ENCODE data around the gene KIF25.

DNA sequence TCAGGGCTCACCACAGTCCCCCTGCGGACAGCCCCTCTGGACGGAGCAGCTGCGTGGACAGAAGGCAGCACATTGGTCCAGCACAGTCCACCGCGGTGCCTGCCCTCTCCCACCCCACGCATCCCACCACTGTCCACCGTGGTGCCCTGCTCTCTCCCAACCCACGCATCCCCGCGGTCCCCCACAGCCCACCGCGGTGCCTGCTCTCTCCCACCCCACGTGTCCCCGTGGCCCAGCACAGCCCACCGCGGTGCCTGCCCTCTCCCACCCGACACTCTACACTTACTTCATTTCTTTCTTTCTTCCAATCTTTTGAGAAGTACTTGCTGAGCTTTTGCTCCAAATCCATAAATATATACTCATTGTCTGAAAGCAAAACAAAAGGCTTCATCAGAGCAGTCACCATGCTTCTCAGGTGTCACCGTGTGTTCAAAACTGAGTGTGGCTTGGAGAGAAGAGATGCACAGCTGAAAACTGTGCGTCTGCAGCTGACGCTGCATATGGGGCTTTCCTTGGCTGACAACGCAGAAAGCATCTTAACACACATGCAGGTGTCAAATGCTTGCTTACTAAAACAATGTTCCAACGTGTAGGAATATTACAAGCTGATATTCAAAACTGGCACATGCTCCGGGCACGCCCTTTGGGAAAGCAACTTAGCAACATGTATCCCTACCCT is 69.7 kb downstream of the KIF25 start:
- TF ChIP-seq, protein P1, sequence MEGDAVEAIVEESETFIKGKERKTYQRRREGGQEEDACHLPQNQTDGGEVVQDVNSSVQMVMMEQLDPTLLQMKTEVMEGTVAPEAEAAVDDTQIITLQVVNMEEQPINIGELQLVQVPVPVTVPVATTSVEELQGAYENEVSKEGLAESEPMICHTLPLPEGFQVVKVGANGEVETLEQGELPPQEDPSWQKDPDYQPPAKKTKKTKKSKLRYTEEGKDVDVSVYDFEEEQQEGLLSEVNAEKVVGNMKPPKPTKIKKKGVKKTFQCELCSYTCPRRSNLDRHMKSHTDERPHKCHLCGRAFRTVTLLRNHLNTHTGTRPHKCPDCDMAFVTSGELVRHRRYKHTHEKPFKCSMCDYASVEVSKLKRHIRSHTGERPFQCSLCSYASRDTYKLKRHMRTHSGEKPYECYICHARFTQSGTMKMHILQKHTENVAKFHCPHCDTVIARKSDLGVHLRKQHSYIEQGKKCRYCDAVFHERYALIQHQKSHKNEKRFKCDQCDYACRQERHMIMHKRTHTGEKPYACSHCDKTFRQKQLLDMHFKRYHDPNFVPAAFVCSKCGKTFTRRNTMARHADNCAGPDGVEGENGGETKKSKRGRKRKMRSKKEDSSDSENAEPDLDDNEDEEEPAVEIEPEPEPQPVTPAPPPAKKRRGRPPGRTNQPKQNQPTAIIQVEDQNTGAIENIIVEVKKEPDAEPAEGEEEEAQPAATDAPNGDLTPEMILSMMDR (conservative IDR thresholded peaks at IDR 0.05 in 1 of 2, IDR thresholded peaks at IDR 0.05 in 1 of 2; ENCODE audit: extremely low read depth in 1 of 2, insufficient read depth in 1 of 2, low read depth in 1 of 2, low read length in 2 of 2) = no peak
- TF ChIP-seq EZH2 (IDR thresholded peaks at IDR 0.05; ENCODE audit: borderline replicate concordance, low read length) = no peak

Data from mammary epithelial cell (primary cell).